Stimulated activated CD8-positive, alpha-beta memory T cell treated with anti-CD3 and anti-CD28 coated beads, Interleukin-7, amount 100 ng/mL, for 24 hours (primary cell): ENCODE data around the gene PIP.
"Not testable (repeated sequence)": the region's sequence is repeated elsewhere in the genome, so short reads cannot be mapped to it uniquely, and the experiment has no call there.

Experiments used
- DNase-seq: peaks from one replicate; pipeline ENCODE4 v3.0.0-alpha.2; 2020; ENCODE audit warnings: low read depth

PIP gene

DNA sequence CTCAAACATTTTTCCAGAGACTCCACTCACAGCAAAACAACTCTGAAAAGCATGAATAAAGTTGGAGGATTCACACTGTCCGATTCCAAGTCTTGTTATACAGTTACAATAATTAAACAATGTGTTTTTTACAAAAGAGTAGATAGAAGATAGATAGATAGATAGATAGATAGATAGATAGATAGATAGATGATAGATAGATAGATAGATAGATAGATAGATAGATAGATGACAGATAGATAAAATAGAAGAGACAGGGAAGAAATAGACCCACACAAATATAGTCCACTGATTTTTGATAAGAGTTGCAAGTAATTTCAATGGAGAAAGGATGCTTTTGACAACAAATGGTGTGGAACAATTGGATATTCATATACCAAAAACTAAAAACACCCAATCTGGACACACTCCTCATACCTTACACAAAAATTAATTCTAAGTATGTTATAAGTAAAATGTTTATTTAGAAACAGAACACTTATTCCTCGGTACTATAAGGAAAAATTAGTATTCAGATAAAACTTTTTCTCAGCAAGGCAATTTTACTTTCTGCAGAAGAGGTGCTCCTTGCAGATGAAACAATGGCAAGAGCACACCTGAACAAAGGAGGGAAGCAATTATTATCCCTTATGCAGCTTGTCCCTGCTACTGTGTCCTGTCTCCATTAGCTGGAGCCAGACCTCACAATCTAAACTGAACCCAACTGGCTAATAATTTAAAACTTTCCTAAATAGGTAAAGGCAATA is 45.7 kb downstream of the PIP start:
- DNase-seq = no peak

- DNase-seq = not testable (repeated sequence)
Observed at GRCh38 chr7:143180771-143181170, 48.9 kb downstream of the PIP start.

- DNase-seq = no peak
Observed at GRCh38 chr7:143181349-143181748, 49.5 kb downstream of the PIP start.

- no peak for DNase-seq
Observed at GRCh38 chr7:143183024-143183423, 51.1 kb downstream of the PIP start, which contains the start of gene TAS2R39. Gene TAS2R39, plus strand, starts transcription at chr7:143183419. Its CDS starts 0 bp downstream, at chr7:143183419.

DNA sequence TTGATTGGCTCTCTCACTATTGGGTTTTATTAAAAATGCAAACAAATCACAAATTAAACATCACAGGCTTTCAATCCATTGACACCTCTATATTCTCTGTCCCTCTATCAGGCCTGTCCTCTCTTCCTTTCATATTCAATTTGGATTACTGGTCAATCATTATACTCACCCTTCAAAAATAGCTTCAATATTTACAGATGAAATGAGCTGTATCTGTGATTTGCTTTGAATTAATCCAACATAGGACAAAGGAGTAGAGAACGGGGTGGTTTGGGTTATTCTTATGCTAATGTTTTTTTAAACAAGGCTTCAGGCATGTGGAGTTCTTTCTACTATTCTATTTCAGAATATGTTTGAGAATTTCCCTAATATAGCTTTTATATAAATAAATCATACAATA is 53.7 kb downstream of the PIP start:
- DNase-seq = no peak

DNA sequence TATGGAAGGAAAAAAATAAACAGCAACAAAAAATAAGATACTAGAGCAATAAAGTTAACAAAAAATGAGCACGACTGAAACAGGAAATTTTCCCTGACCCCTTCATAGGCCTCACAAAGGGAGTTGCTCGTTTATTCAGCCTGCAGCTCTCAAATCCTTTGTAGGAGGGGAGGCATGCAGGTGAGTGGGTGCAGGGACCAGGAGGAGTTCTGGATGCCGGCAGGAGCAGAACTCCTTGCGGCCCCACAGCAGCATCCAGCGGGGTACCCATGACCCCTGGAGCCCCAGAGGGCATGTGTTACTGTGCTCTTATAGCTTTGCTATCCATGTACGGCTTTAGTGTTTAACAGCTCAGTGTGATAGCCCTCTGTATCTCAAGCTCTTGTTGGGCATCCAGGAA is 57.1 kb downstream of the PIP start:
- DNase-seq = no peak
